NCI-H510A (cell line): ENCODE results near the gene HOXC13.

Source experiments
- DNase-seq: peaks from one replicate; lab custom pipeline; 2025; lab: John Stamatoyannopoulos, UW

The HOXC13 gene

GRCh38 chr12:53982648-53983567 is 44.3 kb downstream of the HOXC13 start:
- DNase-seq, result no peak

- no peak for DNase-seq
These were observed 44.9 kb downstream of the HOXC13 start for GRCh38 chr12:53983568-53983949.

- DNase-seq, result no peak
These were observed 45.4 kb downstream of the HOXC13 start for GRCh38 chr12:53983950-53984572.

GRCh38 chr12:53984901-53985691 is 46.5 kb downstream of the HOXC13 start, which contains the start of gene HOXC10:
HOXC10 (plus strand) TSS chr12:53985146; CDS start chr12:53985260, 114 bp downstream.
- peak; percentile 81 for DNase-seq

DNA sequence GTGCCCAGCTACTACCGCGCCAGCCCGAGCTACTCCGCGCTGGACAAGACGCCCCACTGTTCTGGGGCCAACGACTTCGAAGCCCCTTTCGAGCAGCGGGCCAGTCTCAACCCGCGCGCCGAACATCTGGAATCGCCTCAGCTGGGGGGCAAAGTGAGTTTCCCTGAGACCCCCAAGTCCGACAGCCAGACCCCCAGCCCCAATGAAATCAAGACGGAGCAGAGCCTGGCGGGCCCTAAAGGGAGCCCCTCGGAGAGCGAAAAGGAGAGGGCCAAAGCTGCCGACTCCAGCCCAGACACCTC is 47.0 kb downstream of the HOXC13 start:
- DNase-seq, result no peak

GRCh38 chr12:53985994-53986685 is 47.5 kb downstream of the HOXC13 start:
- DNase-seq, result no peak

GRCh38 chr12:53986686-53987483 is 48.3 kb downstream of the HOXC13 start:
- no peak for DNase-seq

DNA sequence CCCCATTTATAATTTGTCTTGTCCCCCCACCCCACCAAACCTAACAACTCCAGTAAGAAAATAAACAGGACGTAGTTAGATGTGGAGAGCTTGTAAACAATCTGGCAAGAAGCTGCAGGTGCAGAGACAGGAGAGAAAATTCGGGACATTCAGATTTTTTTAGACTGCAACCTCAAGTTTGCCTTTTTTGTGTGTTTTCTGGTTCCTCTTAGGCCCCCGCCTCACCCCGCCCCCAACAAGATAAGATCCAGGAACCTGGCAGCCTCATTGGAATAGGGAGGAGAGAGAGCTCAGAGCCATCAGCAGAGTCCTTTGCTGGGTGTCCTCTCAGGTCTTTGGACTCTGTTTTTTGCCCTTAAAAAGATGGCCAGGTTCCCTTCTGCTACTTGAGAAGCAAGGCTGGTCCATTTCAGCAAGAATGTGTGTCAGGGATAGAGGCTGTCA is 49.2 kb downstream of the HOXC13 start:
- DNase-seq, result no peak

DNA sequence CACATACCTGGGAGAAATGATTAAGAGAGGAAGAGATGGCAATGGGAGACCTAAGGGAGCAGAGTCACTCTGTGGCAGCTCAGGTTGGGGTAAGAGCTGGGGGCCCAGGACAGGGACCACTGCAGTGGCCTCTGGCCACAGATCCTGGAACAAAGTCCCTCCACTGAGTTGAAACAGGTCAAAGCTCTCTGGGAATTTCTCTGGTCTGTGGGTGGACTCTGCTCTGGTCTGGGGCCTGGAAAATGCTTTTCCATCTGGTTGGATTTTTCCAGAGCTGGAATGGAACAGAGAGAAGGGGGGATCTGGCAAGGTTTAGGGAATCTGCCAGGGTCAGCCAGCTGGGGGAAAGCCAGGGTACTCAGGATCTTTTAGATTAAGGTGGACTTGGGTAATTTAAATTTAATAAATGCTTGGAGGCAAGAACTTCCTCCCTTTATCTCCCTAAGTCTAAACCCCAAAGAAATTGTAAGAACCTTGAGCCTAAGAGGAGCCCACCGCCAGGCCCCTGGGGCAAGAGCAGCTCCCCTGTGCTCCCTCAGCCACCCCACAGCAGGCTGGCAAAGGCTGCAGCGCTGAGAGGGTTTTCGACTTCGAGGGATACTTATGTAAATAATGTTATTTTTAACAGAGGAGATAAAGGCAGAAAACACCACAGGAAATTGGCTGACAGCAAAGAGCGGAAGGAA is 50.1 kb downstream of the HOXC13 start:
- DNase-seq, result no peak

DNA sequence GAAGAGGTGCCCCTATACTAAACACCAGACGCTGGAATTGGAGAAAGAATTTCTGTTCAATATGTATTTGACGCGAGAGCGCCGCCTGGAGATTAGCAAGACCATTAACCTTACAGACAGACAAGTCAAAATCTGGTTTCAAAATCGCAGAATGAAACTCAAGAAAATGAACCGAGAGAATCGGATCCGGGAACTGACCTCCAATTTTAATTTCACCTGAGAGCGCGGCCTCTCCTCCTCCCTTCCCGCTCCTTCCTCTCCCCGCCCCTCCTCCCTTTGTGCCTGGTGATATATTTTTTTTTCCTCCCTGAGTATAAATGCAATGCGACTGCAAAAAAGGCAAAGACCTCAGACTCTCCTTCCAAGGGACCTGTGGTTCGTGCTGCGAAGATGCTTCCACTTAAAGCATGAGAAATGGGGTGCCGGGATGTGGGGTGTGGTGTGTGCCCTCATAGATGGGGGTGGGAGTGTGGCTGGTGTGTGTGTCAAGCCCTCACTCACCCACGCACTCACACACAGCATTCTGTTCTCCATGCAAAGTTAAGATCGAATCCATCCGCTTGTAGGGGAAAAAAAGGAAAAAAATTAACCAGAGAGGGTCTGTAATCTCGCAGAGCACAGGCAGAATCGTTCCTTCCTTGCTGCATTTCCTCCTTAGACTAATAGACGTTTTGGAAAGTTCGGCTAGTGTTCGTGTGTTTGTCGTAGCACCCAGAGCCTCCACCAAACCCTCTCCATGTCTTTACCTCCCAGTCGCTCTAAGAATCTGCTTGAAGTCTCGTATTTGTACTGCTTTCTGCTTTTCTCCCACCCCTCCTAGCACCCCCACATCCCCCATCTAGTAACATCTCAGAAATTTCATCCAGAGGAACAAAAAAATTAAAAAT is 50.8 kb downstream of the HOXC13 start:
- no peak for DNase-seq

DNA sequence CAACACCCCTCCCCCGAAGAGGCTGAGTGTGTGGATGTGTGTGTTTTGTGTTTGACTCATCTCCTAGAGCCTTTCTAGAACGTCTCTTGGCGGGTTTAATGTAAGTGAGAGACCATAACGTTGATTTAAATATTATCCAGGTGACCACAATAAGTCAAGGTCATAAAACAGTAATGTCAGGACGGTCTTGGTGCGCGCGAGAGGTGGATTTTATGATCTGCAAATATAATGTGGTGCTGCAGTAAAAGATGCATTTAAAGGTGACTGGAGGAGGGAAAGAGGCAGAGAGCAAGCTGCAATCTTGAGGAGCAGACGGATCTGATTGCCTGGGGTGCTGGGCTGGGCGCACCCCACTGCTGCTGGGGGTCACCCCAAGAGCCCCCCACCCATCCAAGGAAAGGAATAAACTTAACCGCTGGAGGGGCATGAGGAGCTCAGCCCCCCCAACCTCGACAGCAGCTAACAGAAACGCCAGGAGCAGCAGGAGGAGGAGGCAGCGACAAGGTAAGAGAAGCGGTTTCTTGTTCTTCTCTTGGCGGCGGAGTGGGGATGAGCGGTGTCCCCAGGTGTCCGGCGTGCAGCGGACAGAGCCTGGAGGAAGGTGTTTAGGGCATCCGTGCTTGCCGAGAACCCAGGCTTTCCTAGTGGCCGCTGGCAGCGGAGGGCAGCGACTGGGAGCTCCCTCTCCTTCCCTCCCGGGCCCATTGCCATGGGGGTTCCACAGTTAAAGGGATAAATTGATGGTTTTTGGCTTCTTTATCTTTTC is 51.9 kb downstream of the HOXC13 start:
- DNase-seq, result no peak

- no peak for DNase-seq
These were observed 52.4 kb downstream of the HOXC13 start for GRCh38 chr12:53991077-53991460.

- DNase-seq, result no peak
These were observed 53.8 kb downstream of the HOXC13 start for GRCh38 chr12:53992377-53992889.

DNA sequence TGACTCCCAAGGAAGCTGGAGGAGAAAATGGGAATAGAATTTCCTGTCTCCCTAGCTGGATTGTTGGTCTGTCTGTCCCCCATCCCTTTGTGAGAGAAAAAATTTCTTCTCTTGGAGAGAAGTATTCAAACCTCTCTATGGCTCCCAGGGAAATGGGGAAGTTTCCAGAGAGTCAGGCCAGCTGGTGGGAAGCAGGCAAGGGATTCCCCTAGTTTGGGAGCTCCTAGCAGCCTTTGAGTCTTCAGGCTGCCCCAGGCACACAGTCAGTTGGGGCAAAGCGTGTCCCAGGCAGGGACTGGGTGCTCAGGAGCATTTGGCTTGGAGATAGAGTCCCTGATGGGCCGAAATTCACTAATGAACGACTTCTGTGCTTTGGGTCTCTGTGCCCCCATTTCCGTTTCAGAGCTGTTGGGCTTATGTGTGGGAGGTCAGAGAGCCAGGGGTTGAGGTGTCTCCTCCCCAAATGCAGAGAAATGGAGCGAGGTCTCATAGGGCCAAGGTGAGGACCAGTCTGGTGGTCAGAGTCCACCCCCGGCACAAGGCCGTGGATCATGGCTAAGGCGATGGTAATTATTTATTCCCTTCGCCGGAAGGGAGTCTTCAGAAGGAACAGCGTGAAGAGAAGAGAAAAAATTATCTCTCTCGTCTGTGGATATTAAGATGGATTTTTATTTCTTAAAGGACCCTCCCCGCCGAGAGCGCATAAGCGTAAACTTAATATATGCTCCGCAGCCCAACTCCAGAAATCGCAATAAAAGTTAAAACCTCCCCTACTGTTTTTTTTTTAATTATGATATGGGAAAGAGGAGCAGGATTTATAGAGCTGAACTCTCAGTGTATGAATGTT is 54.8 kb downstream of the HOXC13 start:
- DNase-seq, result no peak

DNA sequence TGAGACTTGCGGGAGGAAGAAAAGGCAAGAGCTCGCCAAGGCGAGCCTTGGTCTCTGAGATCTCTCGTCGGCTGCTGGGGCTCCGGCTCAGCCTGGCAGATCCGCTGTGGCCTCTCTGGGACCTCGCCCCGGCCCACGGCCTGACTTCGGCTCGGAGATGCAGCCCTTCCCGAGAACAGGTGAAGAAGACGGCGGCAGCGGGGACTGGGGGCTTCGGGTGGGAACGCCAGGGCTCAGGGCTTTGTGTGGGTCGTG is 55.3 kb downstream of the HOXC13 start:
- no peak for DNase-seq

GRCh38 chr12:53994264-53995001 is 55.8 kb downstream of the HOXC13 start:
- no peak for DNase-seq

- DNase-seq, result no peak
These were observed 56.4 kb downstream of the HOXC13 start for GRCh38 chr12:53995002-53995377.
